DMS 273 treated with DMSO at 0.1 percent for 48 hours (cell line): ENCODE results near the gene DOCK2.
"Not testable (repeated sequence)": the region's sequence is repeated elsewhere in the genome, so short reads cannot be mapped to it uniquely, and the experiment has no call there.

Source experiments
- DNase-seq: peaks from one replicate; lab custom pipeline; 2025; lab: John Stamatoyannopoulos, UW

The DOCK2 gene

DNA sequence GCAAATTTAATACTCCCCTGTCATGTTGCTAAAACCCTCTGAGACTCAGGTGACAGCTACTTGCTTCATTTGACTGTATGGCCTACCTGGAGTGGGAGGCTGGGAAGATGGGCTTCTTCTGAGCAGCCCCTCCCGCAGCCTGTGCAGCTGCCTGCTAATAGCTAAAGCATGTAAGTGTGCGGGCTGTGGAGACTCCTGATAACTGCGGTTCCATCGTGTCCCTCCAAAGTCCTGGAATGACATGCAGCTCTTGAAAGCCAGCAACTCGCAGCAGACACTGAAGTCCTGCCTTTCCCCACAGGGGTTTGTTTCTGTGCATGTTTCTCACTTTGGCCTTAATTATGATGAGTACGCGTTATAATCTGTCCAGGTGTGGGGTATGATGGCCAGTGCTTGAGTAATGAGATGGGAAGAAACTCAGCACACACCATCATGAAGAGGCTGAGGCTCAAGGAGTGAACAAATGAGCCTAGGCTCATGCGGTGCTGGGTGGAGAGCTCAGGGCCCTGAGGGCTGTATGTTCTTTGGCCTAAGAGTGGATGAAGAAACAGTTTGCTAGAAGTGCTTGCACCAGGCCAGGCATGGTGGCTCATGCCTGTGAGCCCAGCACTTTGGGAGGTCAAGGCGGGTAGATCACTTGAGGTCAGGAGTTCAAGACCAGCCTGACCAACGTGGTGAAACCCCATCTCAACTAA is 119.1 kb downstream of the DOCK2 start:
- DNase-seq = no peak

DNA sequence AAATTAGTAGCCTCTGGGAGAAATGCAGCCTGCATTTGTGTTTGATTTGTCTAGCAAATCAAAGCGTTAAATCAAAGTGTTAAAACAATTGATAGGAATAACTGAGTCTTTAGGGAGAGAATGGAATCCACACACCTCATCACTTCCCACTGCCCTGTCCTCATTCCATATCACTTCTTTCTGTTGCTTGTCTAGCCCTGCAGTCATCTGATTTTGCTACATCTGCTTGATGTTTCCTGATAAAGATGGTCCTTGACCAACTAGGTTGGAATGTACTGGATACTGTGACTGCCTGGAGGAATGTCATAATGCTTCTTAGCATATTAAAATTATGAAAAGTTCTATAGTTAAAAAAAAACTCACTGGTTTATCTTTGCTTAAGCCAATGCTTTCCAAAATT is 119.9 kb downstream of the DOCK2 start:
- DNase-seq = no peak

DNA sequence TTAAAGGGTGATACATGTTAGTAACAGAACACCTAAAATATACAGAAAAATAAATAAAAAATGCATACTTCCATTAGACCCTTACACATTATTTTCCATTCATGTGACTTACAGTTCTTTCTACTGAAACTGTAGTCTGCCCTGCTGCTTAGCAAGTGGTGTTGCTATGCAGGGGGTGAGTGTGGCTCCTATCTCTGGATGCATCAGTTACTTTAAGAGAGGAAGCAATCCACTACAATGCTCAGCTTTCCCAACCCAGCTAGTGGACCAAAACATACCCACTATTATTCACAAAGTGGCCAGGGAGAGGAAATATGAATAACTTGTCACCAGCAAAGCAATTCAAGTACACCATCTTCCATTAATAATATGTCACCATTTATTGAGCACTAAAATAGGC is 121.8 kb downstream of the DOCK2 start:
- DNase-seq = no peak

DNA sequence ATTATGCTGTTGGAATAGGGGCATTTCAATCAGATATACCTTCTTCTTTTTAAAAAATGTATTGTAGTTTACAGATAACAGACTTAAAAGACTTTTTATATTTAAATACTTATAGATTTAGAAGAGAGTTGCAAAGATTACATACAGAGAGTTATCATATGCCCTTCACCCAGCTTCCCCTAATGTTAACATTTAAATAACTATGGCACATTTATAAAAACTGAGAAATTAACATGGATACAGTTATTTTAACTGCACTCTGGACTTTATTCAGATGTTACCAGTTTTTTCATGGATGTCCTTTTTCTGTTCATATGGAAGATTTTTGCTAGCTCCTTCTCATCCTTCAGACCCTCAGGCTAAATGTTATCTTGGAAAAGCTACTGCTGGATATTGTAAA is 123.2 kb downstream of the DOCK2 start:
- no peak for DNase-seq

DNA sequence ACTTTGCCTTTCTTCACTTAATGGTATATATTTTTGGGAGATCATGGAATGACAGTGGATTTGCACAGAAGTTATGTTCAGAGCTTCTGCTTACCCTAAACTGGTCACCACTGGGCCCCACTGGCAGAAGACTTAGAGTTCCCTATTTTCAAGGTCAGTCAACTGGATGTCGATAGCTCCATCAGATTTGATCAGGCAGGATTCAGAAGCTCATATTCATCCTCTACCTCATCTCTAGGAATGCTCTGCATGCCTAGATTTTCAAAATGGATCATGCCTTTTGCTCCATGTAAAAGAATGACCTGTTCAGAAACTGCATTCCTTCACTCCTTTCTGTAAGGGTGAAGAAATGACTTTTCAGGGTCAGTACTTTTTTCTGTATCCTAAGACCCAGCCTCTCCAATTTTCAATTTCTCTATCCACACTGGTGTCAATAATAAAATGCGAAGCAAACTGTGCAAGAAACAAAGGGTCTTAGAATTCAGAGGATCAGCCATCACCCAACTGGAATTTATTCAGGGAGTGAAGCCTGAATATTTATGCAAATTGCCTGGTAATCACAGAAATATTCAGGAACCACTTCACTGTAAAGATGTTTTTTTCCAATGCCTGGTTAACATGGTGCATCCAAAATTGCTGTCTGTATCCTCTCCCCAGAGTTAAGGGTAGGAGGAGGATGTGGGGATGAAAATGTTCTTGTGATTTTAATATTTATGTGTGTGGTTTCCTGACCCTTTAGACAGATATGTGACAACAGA is 125.4 kb downstream of the DOCK2 start:
- no peak for DNase-seq

DNA sequence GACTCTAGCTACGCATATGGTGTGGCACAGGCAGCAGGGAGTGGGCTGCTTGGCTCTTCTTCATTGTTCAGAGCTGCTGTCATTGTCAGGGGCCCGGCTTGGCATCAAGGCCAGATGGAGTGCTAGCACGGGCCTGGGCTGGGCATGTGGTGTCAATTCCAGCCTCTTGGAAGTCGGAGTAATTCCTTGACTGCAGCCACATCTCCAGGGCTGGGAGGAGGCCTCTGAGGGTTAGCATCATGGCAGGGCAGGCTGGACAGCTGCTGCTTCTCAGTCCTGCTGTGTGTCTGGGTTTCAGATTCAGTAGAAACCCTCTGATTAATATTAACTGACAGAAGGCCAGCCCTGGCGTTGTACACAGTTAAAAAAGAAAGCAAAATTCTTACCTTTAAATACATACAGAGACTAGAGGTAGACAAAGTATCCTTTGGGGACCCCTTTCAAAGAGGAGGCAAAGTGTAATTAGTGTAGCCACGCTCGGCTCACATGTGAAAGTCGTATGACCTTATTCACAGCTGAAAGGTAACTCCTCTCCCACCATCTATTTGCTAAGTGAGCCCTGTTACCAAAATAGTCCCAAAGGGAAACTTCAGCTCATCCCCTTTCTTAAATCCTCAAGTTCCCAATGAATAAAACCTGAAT is 126.4 kb downstream of the DOCK2 start:
- DNase-seq = peak; percentile 83

DNA sequence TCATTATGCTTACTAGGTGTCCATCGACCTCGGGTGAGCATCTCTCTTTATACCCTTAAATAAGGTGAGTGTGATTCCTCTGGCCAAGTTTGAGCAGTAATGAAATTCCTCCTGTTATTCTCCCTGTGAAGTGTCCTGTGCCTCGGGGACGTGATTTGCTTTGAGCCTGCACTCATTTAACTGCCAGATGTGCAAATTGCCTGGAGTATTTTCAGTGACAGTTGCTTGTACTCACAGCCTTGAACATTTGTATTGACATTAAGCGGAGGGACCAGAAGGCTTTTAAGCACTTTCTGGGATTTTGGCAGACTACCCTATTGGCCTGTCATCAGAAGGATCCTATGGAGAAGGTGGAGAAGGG is 126.9 kb downstream of the DOCK2 start:
- DNase-seq = peak; percentile 74

DNA sequence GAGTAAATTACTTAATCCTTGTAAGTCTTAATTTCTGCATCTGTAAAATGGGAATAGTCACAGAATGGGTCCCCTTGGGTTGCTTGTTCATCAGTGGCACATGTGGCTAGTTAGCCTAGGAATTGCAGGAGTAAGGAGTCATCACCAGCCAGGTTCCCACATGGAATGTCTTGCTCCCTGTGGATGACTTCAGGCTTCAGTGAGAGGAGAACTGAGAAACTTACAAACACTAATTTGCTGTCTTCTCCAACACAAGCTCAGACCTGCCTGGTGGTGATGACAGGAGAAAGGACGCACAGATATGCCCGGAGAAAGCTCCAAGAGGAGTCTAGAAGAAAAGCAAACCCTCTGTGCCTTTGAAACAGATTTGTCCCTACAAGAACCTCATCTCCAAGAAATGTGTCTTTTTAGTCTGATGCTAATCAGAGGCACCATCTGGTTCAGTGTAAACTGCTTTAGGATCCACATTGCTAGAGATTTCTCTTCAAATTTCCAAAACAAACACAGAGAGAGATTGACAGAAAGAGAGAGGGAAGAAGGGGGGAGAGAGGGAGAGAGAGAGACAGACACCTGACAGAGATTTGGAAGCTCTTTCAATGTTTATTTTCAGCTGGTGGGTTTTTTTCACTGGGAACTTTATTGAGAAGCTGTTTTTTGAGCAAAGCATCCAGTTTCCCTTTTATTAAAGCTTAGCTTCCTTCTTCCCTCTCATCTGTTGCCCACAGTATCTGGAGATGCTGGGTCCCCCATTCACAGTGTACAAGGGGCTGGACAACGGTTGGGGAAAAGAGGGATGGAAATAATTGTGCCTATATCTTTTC is 128.3 kb downstream of the DOCK2 start:
- DNase-seq = peak; percentile 9

DNA sequence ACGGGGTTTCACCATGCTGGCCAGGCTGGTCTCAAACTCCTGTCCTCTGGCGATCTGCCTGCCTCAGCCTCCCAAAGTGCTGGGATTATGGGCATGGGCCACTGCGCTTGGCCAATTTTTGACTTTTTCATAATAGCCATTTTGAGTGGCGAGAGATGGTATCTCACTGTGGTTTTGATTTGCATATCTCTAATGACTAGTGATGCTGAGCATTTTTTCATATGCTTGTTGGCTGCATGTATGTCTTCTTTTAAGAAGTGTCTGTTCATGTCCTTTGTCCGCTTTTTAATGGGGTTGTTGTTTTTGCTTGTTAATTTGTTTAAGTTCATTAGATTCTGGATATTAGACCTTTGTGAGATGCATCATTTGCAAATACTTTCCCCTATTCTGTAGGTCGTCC is 129.9 kb downstream of the DOCK2 start:
- DNase-seq = not testable (repeated sequence)

DNA sequence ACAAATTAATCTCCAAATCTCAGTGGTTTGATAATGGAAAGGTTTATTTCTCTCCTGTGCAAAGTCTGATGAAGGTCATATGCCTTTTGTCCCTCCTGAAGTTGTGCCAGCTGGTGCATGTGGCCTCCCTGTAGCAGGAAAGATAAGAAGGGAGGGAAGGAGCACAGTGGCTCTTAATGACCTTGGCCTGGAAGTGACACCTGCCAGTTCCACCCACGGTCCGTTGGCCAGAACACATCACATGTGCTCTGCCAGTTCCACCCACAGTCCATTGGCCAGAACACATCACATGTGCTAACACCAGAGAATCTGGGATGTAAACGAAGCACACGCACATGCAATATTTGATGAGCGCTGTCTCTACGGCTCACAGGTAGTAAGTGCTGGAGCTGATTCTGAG is 130.9 kb downstream of the DOCK2 start:
- no peak for DNase-seq

DNA sequence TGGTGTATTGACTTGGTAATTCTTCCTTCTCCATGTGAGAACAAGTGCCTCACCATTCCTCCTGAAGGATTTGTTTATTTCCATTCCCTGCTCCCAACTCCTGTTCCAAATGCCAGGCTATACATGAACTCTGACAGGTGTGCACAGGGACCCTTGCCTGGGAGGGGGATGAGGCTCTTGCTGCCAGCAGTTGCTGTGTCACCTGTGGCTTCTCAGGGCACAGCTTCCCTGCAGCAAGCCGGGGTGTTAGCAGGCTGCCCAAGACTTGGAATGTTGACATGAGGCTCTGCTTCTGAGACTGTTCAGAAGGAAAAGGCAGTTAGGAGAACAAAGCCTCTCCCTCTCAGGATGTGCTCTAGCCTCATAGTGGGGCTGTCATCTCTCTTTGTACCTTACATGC is 131.3 kb downstream of the DOCK2 start:
- no peak for DNase-seq

DNA sequence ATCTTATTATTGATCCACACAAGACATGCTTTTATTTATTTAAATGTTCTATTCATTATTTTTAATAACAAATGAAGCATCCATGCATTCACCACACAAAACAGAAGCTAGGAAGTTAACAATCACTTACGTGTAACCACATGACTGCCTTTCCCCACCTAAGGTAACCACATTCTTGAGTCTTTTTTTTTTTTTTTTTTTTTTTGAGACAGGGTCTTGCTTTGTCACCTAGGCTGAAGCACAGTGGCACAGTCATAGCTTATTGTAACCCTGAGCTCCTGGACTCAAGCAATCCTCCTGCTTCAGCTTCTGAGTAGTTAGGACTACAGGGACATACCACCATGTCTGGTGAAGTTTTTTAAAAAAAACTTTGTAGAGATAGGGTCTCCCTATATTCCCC is 133.0 kb downstream of the DOCK2 start:
- no peak for DNase-seq

DNA sequence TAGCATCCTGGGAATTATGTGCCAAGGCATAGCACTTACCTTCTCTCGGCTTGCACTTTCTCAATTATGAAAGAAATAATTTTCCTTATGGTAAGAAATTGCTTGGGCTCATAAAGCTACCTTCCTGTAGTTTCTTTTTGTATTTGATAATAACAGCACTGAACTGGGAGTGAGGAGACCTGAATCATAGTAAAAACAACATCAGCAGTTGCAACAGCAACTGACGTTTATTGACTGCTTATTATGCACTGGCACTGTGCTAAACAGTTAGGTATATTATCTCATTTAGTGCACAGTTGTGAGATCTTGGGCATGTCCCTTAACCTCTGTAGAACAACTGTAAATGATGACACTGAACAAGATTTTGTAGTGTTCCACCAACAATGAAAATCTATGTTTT is 135.2 kb downstream of the DOCK2 start:
- no peak for DNase-seq

DNA sequence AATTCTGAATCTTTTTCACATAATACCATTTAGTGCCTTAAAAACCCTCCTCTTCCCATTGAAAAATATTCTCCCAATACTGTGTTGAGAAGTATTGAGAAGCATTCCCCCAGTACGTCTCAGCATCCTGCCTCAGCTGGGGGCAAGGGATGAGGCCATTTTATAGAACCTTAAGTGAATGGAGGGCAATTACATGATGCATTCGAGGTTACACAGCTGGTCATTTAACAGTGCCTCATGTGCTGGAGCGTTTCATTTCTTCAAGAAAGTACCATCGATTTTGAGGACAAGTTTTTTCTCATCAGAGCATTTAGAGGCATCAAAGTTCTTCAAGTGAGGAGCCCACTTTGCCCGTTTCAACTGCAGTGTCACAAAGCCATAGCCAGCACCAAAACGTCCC is 135.6 kb downstream of the DOCK2 start:
- no peak for DNase-seq

DNA sequence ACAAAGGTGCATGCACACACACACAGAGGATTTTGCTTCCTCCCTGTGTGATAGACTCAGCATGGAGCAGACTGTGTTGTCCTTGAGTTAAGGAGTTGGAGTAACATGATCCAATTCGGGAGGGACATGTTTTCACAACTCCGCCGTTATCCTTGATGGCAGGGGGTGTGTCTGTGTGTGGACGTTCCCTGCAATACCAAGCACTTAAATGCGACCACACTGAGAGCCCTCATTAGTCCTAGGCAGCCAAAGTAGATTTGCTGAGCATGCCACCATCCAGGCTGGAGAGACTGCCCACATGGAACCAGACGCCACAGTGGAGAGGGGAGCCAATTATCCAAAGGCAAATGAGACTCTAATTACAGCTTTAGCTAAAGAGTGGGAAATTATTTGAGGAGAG is 140.1 kb downstream of the DOCK2 start:
- no peak for DNase-seq

DNA sequence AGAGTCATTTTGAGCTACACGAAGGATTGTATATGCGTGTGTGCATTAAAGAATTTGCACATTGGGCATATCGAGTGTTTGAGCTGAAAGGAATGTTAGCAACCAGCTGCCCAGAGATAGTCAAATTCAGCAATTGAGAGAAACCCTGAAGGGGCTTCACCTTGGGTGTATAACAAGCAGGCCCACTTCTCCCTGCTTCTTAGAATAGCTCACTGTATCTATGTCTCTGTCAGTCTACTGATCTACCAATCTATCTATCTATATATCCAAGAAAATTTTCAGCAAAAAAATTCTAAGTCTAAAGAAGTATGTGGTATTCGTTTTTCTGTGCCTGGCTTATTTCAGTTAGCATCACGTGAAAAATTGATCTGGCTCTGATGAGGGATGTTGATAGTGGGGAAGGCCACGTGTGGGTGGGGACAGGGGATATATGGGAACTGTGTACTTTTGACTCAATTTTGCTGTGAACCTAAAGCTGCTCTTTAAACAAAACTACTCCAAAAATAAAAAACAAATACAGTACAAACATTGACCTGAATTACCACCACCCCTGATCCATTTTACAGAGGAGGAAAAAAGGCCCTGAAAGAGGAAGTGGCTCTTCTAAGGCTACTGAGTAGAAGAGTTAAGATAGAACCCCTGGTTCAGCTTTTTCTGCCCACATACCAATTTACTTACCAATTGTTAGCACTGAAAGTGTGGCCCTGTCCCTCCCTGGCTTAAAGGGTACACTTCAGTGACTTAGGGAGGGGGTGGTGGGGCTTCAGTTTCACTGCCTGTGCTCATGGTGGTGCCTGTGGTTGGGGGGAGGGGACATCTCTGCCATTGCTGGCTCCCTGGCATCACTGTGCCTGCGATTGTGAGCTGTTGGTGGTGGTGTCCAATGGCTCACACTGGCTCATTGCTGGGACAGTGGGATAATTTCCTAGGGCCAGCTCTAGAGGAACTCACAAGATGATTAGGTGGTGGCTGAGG is 141.8 kb downstream of the DOCK2 start:
- DNase-seq = no peak

DNA sequence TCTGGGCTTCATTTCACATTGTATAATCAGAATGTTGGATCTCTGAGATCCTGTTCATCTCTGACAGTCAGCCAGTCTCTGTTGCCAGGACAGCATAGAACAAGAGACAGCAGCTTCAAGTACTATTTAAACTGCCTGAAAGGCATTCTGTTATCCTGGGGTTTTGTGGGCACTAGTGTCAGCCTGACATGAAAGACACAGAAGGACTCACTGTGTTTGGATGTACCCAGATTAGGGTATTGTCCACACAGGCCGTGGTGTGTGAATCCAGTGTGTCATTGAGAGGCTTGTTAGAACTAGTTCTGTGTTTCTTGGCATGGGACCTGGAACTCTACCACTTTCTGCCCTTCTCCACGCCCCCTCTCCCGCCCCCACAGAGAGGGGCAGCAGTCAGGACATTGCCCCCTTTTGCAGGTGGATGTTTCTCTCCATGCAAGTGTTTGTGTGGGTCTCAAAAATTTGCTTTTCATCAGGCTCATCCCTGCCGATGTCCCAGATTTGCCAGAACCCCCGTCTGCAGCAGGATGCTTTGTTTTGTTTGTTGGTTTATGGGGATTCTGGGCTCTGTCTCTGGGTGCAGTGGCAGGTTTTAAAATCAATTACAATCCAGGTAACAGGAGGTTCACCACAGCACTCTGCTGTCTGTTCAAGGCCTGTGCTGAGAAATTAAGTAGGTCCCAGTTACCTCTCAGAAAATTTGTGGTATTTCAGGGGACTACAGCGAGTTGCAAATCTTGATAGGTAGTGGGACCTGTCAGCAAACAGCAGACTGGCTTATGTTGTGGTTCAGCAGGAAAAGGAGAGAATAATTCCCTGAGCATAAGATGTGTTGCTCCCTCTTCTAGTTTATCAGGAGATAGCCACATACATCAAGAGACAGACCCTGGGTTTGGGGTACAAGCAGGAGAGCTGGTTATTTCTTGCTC is 144.6 kb downstream of the DOCK2 start:
- no peak for DNase-seq

DNA sequence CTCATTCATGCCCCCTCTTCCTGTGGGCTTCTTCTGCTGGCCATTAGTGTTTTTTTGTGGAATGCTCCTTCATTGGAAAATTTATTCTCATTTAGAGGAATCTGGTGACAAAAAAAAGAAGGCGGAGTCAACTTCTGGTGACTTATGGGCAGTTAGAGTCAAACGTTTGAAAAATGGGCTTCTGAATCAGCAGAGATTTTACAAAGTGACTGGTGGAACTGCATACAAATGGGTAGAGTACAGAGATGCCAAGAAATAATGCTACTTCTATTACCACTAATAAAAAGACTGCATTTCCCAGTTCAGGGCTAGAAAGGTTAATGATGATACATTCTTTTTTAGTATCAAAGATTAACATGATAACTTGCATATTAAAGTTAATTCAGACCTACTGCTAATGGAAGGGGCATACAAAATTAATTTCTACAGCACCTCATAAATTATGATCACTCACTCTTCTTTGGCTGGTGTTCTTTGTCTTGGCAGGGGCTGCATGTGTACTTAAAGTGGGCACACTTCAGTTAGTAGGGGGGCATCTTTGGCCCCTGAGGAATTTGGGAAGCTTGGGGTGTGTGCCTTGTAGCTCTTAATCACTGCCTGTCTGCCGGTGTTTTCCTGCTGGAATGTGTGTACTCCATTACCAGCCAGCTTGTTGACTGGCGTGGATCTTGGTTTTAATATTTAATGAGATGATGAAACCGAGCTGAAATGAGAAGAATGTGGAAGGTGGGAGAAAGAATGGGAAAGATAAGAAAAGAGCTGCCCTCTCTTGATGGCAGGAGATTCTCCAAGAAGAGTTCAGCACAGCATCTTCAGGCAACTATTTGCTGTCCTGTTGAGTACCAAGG is 148.9 kb downstream of the DOCK2 start:
- DNase-seq = no peak

DNA sequence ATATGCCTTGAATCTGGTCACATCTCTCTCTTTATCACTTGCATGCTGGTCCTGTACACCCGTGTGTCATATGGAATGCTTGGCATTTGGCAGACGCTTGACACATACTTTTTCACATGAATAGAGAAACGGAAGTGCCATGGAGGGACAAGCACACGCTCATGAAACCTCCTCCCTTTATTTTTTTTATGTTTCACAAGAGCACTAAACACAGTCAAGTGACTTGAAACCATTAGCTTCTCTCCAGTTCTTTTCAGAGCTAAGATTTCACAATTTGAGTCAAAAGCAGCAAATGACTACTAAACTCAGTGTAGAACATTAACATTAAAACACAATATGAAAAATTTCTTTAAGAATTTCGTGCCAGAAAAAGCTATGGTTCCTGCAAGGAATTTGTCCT is 151.1 kb downstream of the DOCK2 start:
- no peak for DNase-seq
